Measurements from ENCODE around the gene OSMR. TPM values are rescaled to one million over a fixed set of nuclear protein-coding genes. Genes with fewer than 3 reads are reported as not detected.

The OSMR gene
- total RNA-seq, 1 donor from 2014 or later: not detected

DNA sequence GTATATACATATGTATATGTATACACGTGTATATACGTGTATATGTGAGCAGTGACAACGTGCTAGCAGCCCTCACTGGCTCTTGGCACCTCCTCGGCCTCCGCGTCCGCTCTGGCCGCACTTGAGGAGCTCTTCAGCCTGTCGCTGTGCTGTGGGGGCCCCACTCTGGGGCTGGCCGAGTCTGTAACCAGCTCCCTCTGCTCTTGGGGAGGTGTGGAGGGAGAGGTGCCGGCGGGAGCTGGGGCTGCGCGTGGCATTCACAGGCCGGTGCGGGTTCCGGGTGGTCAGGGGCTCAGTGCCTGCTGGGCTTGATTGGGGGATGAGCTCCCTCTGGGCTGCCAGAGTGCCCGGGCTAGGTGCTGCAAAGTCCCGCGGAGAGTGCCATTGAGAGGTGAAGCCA lies 24.1 kb upstream of the OSMR start:
- Mint-ChIP-seq H3K27me3 (ENCODE audit: unreplicated experiment) (no peaks in the 10 kb centered on the region), H3K36me3 (ENCODE audit: unreplicated experiment) (no peaks in the 10 kb centered on the region), H3K9me3 (ENCODE audit: unreplicated experiment) (no peaks in the 10 kb centered on the region), H3K4me1 (ENCODE audit: low read depth, unreplicated experiment) (no peaks in the 10 kb centered on the region), H3K4me3 (ENCODE audit: unreplicated experiment) (no peak overlapping the region), H3K27ac (ENCODE audit: unreplicated experiment) (no peak overlapping the region)
- TF ChIP-seq, protein P1, sequence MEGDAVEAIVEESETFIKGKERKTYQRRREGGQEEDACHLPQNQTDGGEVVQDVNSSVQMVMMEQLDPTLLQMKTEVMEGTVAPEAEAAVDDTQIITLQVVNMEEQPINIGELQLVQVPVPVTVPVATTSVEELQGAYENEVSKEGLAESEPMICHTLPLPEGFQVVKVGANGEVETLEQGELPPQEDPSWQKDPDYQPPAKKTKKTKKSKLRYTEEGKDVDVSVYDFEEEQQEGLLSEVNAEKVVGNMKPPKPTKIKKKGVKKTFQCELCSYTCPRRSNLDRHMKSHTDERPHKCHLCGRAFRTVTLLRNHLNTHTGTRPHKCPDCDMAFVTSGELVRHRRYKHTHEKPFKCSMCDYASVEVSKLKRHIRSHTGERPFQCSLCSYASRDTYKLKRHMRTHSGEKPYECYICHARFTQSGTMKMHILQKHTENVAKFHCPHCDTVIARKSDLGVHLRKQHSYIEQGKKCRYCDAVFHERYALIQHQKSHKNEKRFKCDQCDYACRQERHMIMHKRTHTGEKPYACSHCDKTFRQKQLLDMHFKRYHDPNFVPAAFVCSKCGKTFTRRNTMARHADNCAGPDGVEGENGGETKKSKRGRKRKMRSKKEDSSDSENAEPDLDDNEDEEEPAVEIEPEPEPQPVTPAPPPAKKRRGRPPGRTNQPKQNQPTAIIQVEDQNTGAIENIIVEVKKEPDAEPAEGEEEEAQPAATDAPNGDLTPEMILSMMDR (IDR thresholded peaks at IDR 0.05; ENCODE audit: partially characterized antibody, unreplicated experiment): no peak
- no peak for DNase-seq

DNA sequence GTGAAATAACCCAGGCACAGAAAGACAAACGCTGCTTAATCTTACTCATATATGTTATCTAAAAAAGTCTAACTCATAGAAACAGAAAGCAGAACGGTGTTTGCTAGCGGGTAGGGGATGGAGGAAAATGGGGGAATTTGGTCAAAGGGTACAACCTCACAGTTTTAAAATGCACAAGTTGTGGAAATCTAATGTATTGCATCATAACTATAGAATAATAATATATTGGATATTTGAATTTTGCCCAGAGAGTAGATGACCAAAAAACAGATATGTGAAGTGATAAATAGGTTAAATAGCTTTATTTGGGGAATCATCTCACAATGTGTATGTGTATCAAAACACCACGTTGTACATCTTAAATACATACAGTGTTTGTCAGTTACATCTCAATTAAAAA lies 22.3 kb upstream of the OSMR start:
- Mint-ChIP-seq H3K27ac (ENCODE audit: unreplicated experiment) (no peak overlapping the region), H3K36me3 (ENCODE audit: unreplicated experiment) (no peaks in the 10 kb centered on the region), H3K4me3 (ENCODE audit: unreplicated experiment) (no peak overlapping the region), H3K27me3 (ENCODE audit: unreplicated experiment) (no peaks in the 10 kb centered on the region), H3K9me3 (ENCODE audit: unreplicated experiment) (no peaks in the 10 kb centered on the region), H3K4me1 (ENCODE audit: low read depth, unreplicated experiment) (no peaks in the 10 kb centered on the region)
- no peak for DNase-seq
- TF ChIP-seq, protein P1 (IDR thresholded peaks at IDR 0.05; ENCODE audit: partially characterized antibody, unreplicated experiment): no peak

DNA sequence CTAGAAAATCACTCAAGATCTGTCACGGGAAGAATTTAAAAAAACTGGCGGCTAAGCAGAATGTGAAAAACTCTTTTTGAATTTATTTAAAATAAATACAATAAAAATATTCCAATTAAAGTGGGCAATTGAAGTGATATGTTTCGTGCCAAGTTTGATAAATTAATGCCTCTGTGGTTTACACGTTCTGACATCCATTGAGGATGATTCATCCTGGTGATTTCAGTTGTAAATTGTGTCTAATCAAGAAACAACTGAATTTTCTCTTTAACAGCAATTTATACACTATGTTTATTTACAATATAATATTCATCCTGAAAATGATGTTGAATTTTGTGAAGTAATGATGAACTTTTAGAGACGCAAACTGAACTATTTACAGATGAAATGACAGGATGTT lies 21.0 kb upstream of the OSMR start:
- Mint-ChIP-seq H3K4me1 (ENCODE audit: low read depth, unreplicated experiment) (no peaks in the 10 kb centered on the region), H3K4me3 (ENCODE audit: unreplicated experiment) (no peak overlapping the region), H3K27ac (ENCODE audit: unreplicated experiment) (no peak overlapping the region), H3K9me3 (ENCODE audit: unreplicated experiment) (no peaks in the 10 kb centered on the region), H3K27me3 (ENCODE audit: unreplicated experiment) (no peaks in the 10 kb centered on the region), H3K36me3 (ENCODE audit: unreplicated experiment) (no peaks in the 10 kb centered on the region)
- no peak for DNase-seq
- TF ChIP-seq, protein P1 (IDR thresholded peaks at IDR 0.05; ENCODE audit: partially characterized antibody, unreplicated experiment): no peak

DNA sequence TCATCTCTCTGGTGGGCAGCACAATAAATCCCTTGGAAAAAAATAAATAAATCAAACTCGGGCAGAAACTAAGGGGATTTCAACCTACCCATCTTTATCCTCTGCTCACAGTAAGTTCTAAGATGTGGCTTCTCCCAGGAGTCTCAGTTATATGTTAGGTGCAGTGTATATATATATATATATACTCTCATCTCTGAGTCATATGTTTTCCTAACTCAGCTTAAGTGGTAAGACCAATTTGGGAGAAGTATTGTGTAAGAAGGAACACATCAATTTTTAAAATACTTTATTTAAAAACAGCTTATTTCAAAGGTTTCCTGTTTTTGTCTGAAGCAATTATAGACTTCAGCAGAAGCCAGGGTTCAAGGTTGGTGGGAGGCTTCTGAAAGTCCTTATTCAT lies 20.3 kb upstream of the OSMR start:
- no peaks in the 10 kb centered on the region for H3K4me1 Mint-ChIP-seq (ENCODE audit: low read depth, unreplicated experiment)
- no peaks in the 10 kb centered on the region for H3K27me3 Mint-ChIP-seq (ENCODE audit: unreplicated experiment)
- H3K36me3 Mint-ChIP-seq (ENCODE audit: unreplicated experiment): no peaks in the 10 kb centered on the region
- H3K9me3 Mint-ChIP-seq (ENCODE audit: unreplicated experiment): no peaks in the 10 kb centered on the region
- H3K4me3 Mint-ChIP-seq (ENCODE audit: unreplicated experiment): no peak overlapping the region
- no peak overlapping the region for H3K27ac Mint-ChIP-seq (ENCODE audit: unreplicated experiment)
- no peak for DNase-seq
- TF ChIP-seq, protein P1 (IDR thresholded peaks at IDR 0.05; ENCODE audit: partially characterized antibody, unreplicated experiment): no peak

DNA sequence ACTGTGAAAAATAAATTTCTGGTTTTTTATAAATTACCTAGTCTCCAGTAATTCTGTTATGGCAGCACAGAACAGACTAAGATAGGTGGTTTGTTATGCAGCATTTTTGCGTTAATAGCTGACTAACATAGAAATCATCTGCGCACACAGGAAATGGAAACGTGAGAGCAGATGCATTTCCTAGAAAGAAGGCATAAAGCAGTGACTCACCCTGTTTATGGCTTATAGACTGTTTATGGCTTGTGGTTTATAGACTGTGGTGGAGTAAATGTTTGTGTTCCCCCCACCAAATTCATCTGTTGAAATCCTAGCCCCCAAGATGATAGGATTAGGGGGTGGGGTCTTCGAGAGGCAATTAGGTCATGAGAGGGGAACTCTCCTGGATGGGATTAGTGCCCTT lies 18.3 kb upstream of the OSMR start:
- no peaks in the 10 kb centered on the region for H3K36me3 Mint-ChIP-seq (ENCODE audit: unreplicated experiment)
- DNase-seq: no peak
- peaks cover under 1% of the 10 kb centered on the region for H3K27me3 Mint-ChIP-seq (ENCODE audit: unreplicated experiment)
- H3K9me3 Mint-ChIP-seq (ENCODE audit: unreplicated experiment): peaks cover 3% of the 10 kb centered on the region
- H3K4me3 Mint-ChIP-seq (ENCODE audit: unreplicated experiment): no peak overlapping the region
- no peaks in the 10 kb centered on the region for H3K4me1 Mint-ChIP-seq (ENCODE audit: low read depth, unreplicated experiment)
- TF ChIP-seq, protein P1 (IDR thresholded peaks at IDR 0.05; ENCODE audit: partially characterized antibody, unreplicated experiment): no peak
- H3K27ac Mint-ChIP-seq (ENCODE audit: unreplicated experiment): no peak overlapping the region

Data from glutamatergic neuron (in vitro differentiated cells).